GM18498 (cell line): ENCODE results near the gene SUFU.
"Not testable (repeated sequence)": the region's sequence is repeated elsewhere in the genome, so short reads cannot be mapped to it uniquely, and the experiment has no call there.

Experiments
- ATAC-seq: cut with Tn5 transposase; IDR thresholded peaks from one replicate; pipeline ENCODE4 v1.9.1; 2021; ENCODE audit warnings: mild to moderate bottlenecking, moderate library complexity; ENCODE audit not compliant: unreplicated experiment

SUFU gene

DNA sequence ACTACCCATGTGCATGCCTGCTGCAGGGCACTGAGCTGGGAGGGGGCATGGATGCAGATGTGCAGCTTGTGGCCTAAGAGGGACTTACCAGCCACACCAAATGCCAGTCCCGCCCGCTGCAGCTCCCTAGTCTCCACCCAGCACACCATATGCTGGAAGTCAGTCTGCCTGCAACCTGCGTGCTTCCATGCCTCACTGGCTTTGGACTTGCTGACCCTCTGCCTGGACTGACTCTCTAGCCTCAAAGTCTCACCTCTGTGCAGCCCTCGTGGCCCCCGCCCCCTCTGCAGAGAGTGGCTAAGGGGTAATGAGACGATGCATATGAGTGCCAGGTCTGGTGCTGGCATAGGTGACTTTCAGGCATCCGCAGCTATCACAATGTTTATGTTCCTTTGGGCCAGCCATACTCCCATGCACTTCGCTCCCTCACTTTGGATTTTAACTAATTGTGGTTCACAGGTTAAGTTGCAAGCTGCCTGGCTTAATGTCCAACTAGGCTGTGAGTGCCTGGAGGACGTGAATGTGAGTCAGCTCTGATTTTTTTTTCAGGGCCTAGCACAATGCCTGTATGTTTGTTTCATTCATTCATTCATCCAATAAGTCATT is 162.2 kb downstream of the SUFU start:
- no peak for ATAC-seq

- not testable (repeated sequence) for ATAC-seq
These were observed 163.6 kb downstream of the SUFU start for GRCh38 chr10:102667411-102667810.

DNA sequence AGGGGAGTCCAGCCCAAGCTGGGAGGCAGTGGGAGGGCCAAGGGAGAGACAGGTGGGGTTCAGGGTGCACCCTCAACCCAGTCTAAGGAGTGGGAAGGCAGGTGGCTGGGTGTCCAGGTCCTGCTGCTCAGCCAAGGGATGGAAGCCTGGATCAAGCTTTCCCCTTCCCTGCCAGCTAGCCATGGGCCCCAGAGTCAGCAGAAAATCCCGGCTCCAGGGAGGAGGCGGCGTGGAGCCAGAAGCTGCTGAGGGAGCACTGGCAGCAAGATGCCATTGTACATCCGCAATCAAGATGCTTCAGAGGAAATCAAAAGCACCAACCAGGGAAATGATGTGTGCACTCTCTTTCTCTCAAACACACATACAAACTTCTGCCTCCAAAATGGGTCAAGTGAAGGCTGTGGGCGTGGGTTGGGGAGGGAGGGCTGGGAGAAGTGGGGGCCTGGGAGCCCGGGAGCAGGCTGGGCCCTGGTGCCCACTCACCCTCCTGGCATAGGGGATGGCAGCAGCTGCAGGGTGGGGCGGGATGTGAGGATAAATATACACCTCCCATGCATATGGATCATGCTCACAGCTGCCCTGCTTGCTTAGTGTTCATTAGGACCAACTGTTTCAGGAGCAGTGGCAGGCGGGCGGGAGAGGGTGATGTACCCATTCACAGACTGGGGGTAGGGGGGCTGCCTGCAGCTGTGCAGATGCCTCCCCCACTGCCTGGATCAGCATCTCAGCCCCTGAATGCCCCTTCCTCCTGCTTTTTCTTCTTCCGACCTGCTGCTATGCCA is 164.7 kb downstream of the SUFU start:
- no peak for ATAC-seq

DNA sequence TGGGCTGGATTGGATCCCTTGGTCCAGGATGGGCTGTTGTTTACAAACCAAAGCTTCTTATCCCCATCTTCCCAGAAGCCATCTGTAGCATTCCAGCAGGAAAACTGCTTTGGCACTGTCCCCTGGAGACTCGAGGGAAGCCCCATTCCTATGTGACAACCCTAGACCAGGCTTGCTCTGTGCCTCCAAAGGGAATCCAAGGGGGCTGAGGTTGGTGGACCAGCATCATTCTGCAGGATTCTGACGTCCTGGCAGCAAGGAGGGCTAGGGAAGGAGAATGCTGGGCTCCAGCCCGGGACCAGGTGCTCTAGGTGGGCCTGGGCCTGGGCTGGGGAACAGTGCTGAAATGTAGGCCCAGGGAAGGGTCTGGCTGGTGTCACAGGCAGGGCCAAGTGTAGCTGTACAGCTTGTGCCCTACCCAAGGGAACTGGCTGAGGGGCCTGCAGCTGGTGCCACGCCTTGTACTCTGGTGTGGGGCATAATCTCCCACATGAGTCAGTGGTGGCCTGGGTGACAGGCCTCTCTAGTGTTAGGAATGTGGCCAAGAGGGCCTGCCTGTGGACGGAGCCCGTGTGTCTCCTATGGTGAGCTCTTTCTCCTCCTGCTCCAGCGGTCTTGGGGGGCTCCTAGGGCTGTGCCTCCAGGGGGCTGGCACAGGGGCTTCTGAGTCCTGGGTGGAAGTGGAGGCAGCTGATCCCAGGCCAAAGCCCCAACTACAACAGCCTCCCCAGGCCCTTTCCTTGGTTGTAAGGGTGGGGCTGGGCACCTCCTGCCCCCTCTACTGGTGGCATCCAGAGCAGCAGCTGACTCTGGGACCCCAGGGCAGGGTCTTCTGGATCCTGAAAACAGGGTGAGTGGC is 165.7 kb downstream of the SUFU start:
- ATAC-seq: no peak

DNA sequence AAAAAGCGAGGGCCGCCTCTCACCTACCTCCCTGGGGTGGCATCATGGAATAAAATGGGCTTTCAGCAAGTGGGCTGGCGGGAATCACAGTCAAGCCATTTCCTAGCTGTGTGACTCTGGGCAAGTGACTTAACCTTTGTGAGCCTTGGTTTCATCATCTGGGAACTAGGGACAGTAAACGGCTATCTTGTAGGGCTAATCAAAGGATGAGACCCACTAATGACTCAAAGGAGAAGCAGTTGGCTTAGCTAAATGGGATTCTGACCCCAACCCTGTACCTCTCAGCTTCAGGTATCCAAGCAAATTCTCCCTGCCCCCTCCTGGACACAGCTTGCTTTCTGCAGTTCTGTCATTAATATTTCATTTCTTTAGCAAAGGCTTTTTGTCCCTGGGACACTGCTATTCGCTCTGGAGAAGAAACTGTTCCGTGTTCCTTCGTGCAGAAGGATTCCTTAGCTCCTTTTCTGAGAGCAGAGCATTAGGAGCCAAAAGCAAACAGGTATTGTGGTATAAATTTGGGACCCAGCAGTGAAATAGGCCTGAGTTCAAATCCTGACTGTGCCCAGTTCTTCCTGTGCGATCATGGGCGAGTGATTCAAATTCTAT is 166.4 kb downstream of the SUFU start:
- ATAC-seq: no peak

DNA sequence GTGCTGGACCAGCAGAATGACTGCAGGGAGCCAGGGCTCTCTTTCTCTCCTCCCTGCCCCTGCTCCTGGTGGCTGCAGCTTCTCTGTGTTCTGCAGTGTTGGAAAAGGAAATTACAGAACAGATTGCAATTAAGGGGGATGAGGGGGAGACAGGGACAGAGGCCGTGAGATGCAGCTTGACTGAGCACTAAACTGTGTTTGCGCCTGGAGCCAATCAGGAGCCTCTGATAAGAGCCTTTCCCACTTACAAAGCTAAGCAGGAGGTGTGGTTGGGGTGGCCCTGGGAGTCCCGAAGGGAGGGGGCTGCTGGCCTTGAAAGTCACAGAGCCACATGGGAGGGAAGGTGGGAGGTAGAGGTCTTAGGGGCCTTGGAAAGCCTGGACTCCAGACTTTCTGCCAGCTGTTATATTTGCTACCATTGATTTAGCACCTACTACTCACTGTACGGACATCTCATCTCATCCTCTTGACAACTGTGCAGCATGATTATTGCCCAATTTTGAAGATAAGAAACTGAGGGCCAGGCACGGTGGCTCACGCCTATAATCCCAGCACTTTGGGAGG is 167.2 kb downstream of the SUFU start:
- ATAC-seq: no peak

- ATAC-seq: no peak
These were observed 169.6 kb downstream of the SUFU start for GRCh38 chr10:102673236-102673818.

DNA sequence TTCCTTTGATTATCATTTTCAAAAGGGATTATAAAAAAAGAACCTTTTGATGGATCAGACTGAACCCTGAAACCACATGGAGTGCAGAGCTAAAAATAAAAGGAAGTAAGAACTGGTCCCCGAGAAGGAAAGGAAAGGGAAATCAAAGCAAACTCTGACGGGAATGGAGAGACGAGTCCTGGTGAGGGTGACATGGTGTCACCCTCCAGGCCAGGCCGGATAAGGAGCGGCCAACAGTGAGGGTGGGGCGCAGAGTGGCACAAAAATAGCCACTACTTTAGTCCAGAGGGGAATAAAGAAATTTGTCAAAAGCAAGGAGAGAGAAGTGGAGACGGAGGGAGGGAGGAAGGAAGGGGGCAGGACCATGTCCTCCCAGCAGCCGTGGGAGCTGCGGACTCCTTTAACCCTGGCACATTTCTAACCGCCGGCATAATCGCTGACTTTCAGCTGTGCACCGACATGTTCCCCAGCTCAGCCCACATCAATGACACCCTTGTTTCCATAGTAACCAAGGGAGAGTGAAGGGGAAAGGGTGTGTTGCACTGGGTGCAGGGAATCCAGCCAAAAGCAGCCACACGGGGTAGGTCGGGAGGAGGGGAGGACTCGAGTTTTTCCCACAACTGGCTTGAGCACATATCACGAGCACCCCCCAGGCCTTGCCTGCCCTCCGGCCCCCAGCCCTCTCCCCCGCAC is 170.2 kb downstream of the SUFU start:
- no peak for ATAC-seq

- no peak for ATAC-seq
These were observed 170.8 kb downstream of the SUFU start for GRCh38 chr10:102674566-102674965.

- no peak for ATAC-seq
These were observed 171.4 kb downstream of the SUFU start for GRCh38 chr10:102675011-102675665.

GRCh38 chr10:102675666-102676533 is 172.1 kb downstream of the SUFU start:
- ATAC-seq: no peak

DNA sequence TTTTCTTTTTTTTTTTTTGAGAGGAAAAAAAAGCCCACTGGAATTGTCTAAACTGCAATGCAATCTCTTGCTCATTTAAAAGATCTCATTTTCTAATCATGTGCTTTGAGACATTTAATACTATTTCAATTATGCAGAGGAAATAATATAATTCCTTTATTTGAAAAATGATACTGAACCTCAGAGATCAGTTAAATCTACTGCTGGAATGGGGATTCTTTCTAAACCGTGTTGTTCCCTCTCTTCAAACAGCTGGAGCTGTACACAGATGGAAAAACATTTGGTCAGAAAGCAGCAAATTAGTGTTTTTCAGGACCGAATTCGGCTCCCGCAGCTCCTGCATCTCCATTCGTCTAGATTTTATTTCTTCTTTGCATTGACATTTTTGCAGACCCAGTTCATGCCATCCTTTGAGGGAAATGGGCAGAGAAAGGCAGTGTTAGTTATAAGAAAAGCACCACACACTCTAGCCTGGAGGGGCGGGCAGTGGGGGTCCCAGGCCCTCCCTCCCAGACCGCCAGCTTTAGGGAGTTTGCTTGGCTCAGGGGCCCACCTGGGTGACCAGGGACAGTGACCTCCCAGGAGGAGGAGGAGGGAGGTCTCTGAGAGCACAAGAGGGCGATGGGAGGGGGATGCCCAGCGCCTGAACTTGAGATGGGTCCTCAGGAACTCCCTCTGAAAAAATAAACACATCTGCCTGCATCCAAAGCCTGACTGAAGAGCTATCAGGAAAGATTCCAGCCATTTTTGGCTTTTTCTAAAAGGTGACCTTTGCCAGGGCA is 173.0 kb downstream of the SUFU start:
- ATAC-seq: no peak

DNA sequence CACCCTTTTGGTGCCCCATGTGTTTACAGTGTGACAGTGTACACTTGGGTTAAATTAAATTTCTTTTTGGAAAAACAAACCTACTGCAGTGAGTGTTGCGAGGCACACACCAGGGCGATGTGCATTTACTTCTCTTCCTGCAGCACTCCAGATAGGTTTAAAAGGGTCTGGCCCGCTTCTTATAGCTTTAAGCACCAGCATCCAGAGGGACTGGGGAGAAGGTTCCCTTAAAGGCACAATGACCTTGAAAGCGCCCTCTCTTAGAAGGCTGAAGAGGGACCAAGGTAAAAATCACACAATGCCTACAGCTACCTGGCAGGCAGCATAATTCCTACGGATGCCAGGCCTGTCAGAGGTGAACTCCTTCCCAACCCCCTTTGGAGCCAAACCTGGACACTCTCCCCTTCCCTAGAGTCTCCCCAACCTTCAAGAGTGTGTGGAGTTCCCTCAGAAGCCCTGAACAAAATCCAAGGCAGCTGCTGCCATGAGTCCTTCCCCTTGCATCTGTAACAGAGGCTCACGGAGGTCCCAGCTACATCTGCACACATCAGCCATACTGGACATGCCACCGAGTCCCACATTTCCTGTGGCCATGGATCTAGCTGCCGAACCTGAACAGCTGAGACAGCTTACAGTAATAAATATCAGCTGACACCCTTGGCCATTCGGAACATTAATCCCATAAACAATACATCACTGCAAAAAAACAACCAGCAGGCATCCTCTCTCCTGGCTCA is 173.7 kb downstream of the SUFU start:
- no peak for ATAC-seq

DNA sequence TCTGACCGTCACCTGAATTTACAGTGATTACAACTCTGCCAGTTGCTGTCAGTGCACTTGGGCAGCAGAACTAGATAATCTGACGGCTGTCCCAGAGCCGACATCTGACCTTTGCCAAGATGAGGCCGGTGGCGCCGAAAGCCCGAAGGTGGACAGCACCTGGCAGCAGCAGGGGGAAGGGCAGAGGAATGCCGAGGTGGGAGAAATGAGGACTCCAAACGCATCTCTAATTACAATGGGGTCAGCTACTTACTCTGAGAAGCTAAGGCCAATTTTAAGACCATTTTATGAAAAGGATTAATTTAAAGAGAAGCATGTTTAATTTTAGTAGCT is 174.3 kb downstream of the SUFU start:
- no peak for ATAC-seq

- ATAC-seq: peak; percentile 40
These were observed 175.1 kb downstream of the SUFU start for GRCh38 chr10:102678842-102679289.

DNA sequence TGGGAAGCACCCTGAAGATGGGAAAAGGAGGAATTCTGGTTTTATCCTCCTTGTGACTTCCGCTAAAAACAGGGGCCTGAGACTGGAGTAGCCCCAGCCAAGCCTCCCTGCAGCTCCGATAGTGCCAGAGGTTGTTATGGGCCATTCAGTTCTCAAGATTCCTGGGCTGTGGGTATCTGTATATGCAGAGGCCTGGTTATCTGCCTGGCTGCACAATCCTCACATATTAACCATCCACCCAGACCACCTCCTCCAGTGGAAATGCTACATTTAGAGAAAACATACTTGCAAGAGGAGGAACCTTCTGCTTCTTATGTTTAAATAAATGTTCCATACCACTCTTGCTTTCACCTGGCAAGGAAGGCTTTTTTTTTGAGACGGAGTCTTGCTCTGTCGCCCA is 175.8 kb downstream of the SUFU start:
- no peak for ATAC-seq

GRCh38 chr10:102681696-102682095 is 177.9 kb downstream of the SUFU start:
- ATAC-seq: no peak
